Naive thymus-derived CD4-positive, alpha-beta T cell (primary cell): ENCODE data around the gene MRPL37. TPM values are rescaled to one million over a fixed set of nuclear protein-coding genes. Genes with fewer than 3 reads are reported as not detected.

ENCODE experiments used
- ATAC-seq: fragments of 150-1000 bp; cut with Tn5 transposase; 2 replicates; pipeline ENCODE4 v1.10.0; 2021; ENCODE audit warnings: mild to moderate bottlenecking, moderate library complexity
- CTCF ChIA-PET: fragments of 350-600 bp; sonication (Branson Sonifier 250); formaldehyde crosslinking; loops from one replicate; lab custom pipeline; 2021; ENCODE audit warnings: antibody characterized with exemption; lab: Charles Lee
- POLR2A ChIA-PET: fragments of 350-600 bp; sonication (Branson Sonifier 250); formaldehyde crosslinking; loops from one replicate; lab custom pipeline; 2021; ENCODE audit warnings: antibody characterized with exemption, inconsistent platforms; lab: Charles Lee
- DNase-seq, 9 donors: peaks; one replicate each; pipeline versions ENCODE4 v3.0.0 to v3.0.0-alpha.2; 2020 to 2022; ENCODE audit warnings: mixed read lengths in 1 of 9
- H3K27ac ChIP-seq: one replicate; pipeline ENCODE4 v1.7.0; 2013; ENCODE audit warnings: mild to moderate bottlenecking, low read depth, low read length, moderate library complexity
- H3K27me3 ChIP-seq, 2 donors: one replicate each; pipeline ENCODE4 v1.7.0; 2013; ENCODE audit warnings: low read length in 2 of 2, mild to moderate bottlenecking in 2 of 2, moderate library complexity in 2 of 2; ENCODE audit not compliant: control insufficient read depth in 2 of 2, insufficient read depth in 2 of 2
- H3K36me3 ChIP-seq, 3 experiments: 1 replicate in 2 of 3; 2 replicates in 1 of 3; pipeline ENCODE4 v1.7.0; 2013; ENCODE audit warnings: low read length in 3 of 3, mild to moderate bottlenecking in 3 of 3, moderate library complexity in 1 of 3; ENCODE audit not compliant: insufficient read depth in 3 of 3, control insufficient read depth in 2 of 3
- H3K4me1 ChIP-seq, 2 donors: one replicate each; pipeline ENCODE4 v1.7.0; 2013; ENCODE audit warnings: low read length in 2 of 2, mild to moderate bottlenecking in 2 of 2, moderate library complexity in 1 of 2; ENCODE audit not compliant: control insufficient read depth in 2 of 2, insufficient read depth in 2 of 2
- H3K4me3 ChIP-seq: 2 replicates; pipeline ENCODE4 v1.7.0; 2013; ENCODE audit warnings: mild to moderate bottlenecking, low read length
- H3K9me3 ChIP-seq, 3 experiments: 1 replicate in 2 of 3; 2 replicates in 1 of 3; pipeline ENCODE4 v1.7.0; 2013; ENCODE audit warnings: low read length in 3 of 3; ENCODE audit not compliant: control insufficient read depth in 2 of 3
- H3K27ac Mint-ChIP-seq, 9 donors: one replicate each; pipeline ENCODE4 v1.8.0; 2020 to 2022; ENCODE audit warnings: mixed read lengths in 9 of 9, mild to moderate bottlenecking in 8 of 9, moderate library complexity in 5 of 9, inconsistent platforms in 2 of 9
- H3K27me3 Mint-ChIP-seq, 5 donors: one replicate each; pipeline ENCODE4 v1.8.0; 2021 to 2022; ENCODE audit warnings: mixed read lengths in 5 of 5, mild to moderate bottlenecking in 1 of 5
- H3K36me3 Mint-ChIP-seq, 5 donors: one replicate each; pipeline ENCODE4 v1.8.0; 2020 to 2022; ENCODE audit warnings: mixed read lengths in 5 of 5, mild to moderate bottlenecking in 3 of 5, inconsistent platforms in 1 of 5
- H3K4me1 Mint-ChIP-seq, 7 donors: one replicate each; pipeline ENCODE4 v1.8.0; 2020 to 2022; ENCODE audit warnings: mixed read lengths in 7 of 7, mild to moderate bottlenecking in 3 of 7, inconsistent platforms in 1 of 7
- H3K4me3 Mint-ChIP-seq, 10 donors: one replicate each; pipeline ENCODE4 v1.8.0; 2020 to 2022; ENCODE audit warnings: mild to moderate bottlenecking in 10 of 10, mixed read lengths in 10 of 10, moderate library complexity in 6 of 10, inconsistent platforms in 2 of 10
- H3K9me3 Mint-ChIP-seq, 11 donors: one replicate each; pipeline ENCODE4 v1.8.0; 2020 to 2022; ENCODE audit warnings: mixed read lengths in 11 of 11, mild to moderate bottlenecking in 4 of 11, inconsistent platforms in 1 of 11, moderate library complexity in 1 of 11
- intact Hi-C, 2 donors: fragments of 100-400 bp; cut with micrococcal nuclease; formaldehyde crosslinking; loops; one replicate each; pipeline ENCODE4 v1.15.1; 2023
- polyA plus RNA-seq, 2 donors: library from polyadenylated mRNA; unstranded; fragments of 300-500 nt; fragmentation: Illumina TruSeq; gene quantifications; one replicate each; pipeline ENCODE4 v1.2.3, GENCODE V29; 2021
- total RNA-seq, 6 experiments: library from RNA in 5 of 6; stranded (reverse) in 5 of 6; gene quantifications; 1 replicate in 5 of 6; 2 replicates in 1 of 6; pipeline ENCODE4 v1.2.3 and lab custom pipeline; 2021 to 2026

Gene MRPL37
- 10 to 100 TPM; 25.4 to 86.7 (median 36.4) TPM for total RNA-seq
- 10 to 100 TPM; 54.8 to 64.1 TPM for polyA plus RNA-seq
- total RNA-seq (lab: John Stamatoyannopoulos, UW) = 21.8 reads per million, percentile 52 among the genes with 10 or more reads in this experiment

GRCh38 chr1:54199765-54200518 lies at the start of gene MRPL37, which contains the start of gene CYB5RL:
Gene MRPL37, plus strand, starts transcription at chr1:54200167. Its CDS starts 77 bp downstream, at chr1:54200244.
Gene CYB5RL, minus strand, starts transcription at chr1:54200030. Its CDS starts 4,414 bp downstream, at chr1:54195616.
- Mint-ChIP-seq H3K27ac (peak within 1 kb of the TSS; percentile 64 to 93 (median 87)), H3K9me3 (no peaks in the 10 kb centered on the region), H3K4me3 (peak within 1 kb of the TSS; percentile 90 to 96 (median 92)), H3K36me3 (peaks cover 2 to 11% (median 7%) of the 10 kb centered on the region in 5 donors), H3K4me1 (peaks cover 27 to 44% (median 40%) of the 10 kb centered on the region in 7 donors), H3K27me3 (no peaks in the 10 kb centered on the region)
- peaks cover 0 to 20% (median under 1%) of the 10 kb centered on the region in 3 experiments for H3K36me3 ChIP-seq
- peak; percentile 99 for ATAC-seq
- intact Hi-C loops = loop anchor here (1.0 to 10.0 kb wide), 11 partner anchors 85 to 564 kb away; partner anchors contain the start of genes NDC1 (in 2 of the 2), TCEANC2 (in 2 of the 2), TMEM59 (in 2 of the 2) and PARS2 (in 1 of the 2)
- H3K4me1 ChIP-seq = peaks cover 9 to 17% of the 10 kb centered on the region in 2 donors
- no peaks in the 10 kb centered on the region for H3K27me3 ChIP-seq
- H3K27ac ChIP-seq = peak within 1 kb of the TSS; percentile 81
- peak; percentile 65 to 94 (median 91) for DNase-seq
- POLR2A ChIA-PET = interaction anchor here (0.6 to 2.1 kb wide), 13 partner anchors 10 to 289 kb away, joined by 3 to 8 read pairs (median 4); partner anchors contain the start of genes TCEANC2 and TMEM59
- peak within 1 kb of the TSS; percentile 69 for H3K4me3 ChIP-seq
- no peaks in the 10 kb centered on the region for H3K9me3 ChIP-seq
- CTCF ChIA-PET = interaction anchor here (0.8 to 2.8 kb wide), 4 partner anchors 14 to 290 kb away, joined by 3 to 9 read pairs (median 4); partner anchors contain the start of gene SSBP3

- Mint-ChIP-seq H3K4me1 (peaks cover 0 to 4% (median 0%) of the 10 kb centered on the region in 7 donors), H3K36me3 (no peaks in the 10 kb centered on the region), H3K4me3 (no peak overlapping the region), H3K27ac (no peak overlapping the region), H3K27me3 (no peaks in the 10 kb centered on the region), H3K9me3 (peaks cover 0 to 2% (median 0%) of the 10 kb centered on the region in 11 donors)
- Histone ChIP-seq H3K9me3 (no peaks in the 10 kb centered on the region), H3K27ac (no peak overlapping the region), H3K27me3 (no peaks in the 10 kb centered on the region), H3K36me3 (no peaks in the 10 kb centered on the region), H3K4me1 (no peaks in the 10 kb centered on the region), H3K4me3 (no peak overlapping the region)
- ChIA-PET POLR2A (no interaction called here), CTCF (no interaction called here)
- no peak for DNase-seq
- ATAC-seq = no peak
- intact Hi-C loops = no loop called here
These were observed 49.0 kb upstream of the MRPL37 start for GRCh38 chr1:54151013-54151412.

- no peak for ATAC-seq
- H3K36me3 Mint-ChIP-seq = no peaks in the 10 kb centered on the region
- no peaks in the 10 kb centered on the region for H3K4me1 ChIP-seq
- no peaks in the 10 kb centered on the region for H3K36me3 ChIP-seq
- peaks cover 0 to 3% (median 0%) of the 10 kb centered on the region in 11 donors for H3K9me3 Mint-ChIP-seq
- H3K27ac Mint-ChIP-seq = peak within 1 kb of the TSS in 1 of 9 donors; percentile 45
- H3K27ac ChIP-seq = no peak within 1 kb of the TSS
- no peaks in the 10 kb centered on the region for H3K27me3 ChIP-seq
- POLR2A ChIA-PET = no interaction called here
- H3K4me1 Mint-ChIP-seq = peaks cover 0 to 4% (median 0%) of the 10 kb centered on the region in 7 donors
- no peak within 1 kb of the TSS for H3K4me3 ChIP-seq
- H3K9me3 ChIP-seq = no peaks in the 10 kb centered on the region
- CTCF ChIA-PET = no interaction called here
- no peaks in the 10 kb centered on the region for H3K27me3 Mint-ChIP-seq
- intact Hi-C loops = no loop called here
- no peak for DNase-seq
- no peak within 1 kb of the TSS for H3K4me3 Mint-ChIP-seq
These were observed 47.3 kb upstream of the MRPL37 start, which contains the start of gene CDCP2 for GRCh38 chr1:54152696-54153095. Gene CDCP2, minus strand, starts transcription at chr1:54153000. Its CDS starts 78 bp downstream, at chr1:54152922.

DNA sequence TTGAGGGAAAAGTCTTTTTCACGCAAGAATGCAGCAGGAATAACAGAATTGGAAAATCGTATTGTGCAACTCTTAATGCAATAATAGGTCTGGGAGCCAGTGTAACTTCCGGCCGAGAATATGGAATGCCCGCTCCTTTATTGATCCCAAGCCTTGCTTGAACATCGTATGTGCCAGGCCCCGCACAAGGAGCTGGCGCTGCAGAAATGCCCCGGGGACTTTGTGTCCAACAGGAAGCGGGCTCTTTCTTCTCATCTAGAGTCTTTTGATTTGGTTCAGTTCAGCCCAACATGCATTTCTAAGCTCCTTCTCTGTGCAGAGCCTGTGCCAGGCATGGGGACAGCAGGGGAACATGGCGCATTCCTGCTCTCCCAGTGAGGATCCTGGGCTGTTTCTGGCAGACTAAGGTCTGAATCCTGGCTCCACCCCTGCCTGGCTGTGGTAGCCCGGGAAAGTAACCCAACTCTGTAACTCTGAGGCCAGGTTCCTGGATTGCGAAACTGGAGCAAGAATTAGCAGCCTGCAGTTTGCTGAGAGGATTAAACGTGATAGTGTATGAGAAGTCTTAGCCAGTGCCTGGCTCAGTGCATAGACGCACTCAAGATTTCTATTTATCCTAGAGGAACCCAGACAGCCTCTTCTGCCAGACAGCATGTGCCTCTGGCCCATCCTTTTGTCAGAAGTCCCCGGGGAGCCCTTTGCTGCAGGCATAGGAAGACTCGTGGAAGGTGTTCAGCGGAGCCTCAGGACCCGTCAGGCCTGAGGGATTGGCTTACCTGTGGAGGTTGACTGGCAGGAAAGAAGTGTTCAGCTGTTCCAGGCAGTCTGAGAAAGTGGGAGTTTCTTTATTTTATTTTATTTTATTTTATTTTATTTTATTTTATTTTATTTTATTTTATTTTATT lies 46.2 kb upstream of the MRPL37 start:
- Histone ChIP-seq H3K4me1 (no peaks in the 10 kb centered on the region), H3K27me3 (no peaks in the 10 kb centered on the region), H3K9me3 (no peaks in the 10 kb centered on the region), H3K27ac (no peak overlapping the region), H3K4me3 (no peak overlapping the region), H3K36me3 (no peaks in the 10 kb centered on the region)
- ChIA-PET POLR2A (no interaction called here), CTCF (no interaction called here)
- Mint-ChIP-seq H3K27me3 (no peaks in the 10 kb centered on the region), H3K36me3 (no peaks in the 10 kb centered on the region), H3K4me3 (no peak overlapping the region), H3K27ac (peak overlapping the region in 1 of 9 donors; percentile 45), H3K4me1 (peaks cover 0 to 4% (median 0%) of the 10 kb centered on the region in 7 donors), H3K9me3 (peaks cover 0 to 3% (median 0%) of the 10 kb centered on the region in 11 donors)
- ATAC-seq = no peak
- intact Hi-C loops = no loop called here
- no peak for DNase-seq

DNA sequence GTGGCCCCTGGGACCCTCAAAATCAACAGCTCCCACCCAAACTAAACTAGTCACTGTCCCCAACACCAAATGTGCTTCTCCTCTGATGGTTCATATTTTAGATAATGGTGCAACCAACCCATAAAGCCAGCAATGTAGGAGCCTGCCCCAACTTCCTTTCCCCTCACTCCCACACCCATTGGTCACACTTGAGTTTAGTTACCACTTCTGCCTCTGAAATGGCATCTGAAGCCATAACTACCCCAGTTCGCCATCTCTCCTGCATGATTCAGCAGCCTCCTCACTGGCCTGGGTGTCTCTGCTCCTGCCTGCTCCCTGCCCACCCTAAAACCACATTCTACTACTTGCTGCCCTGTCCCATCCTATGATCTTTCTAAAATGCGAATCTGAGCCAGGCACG lies 43.8 kb upstream of the MRPL37 start:
- intact Hi-C loops = no loop called here
- Mint-ChIP-seq H3K9me3 (peaks cover 0 to 3% (median 0%) of the 10 kb centered on the region in 11 donors), H3K27me3 (no peaks in the 10 kb centered on the region), H3K4me3 (no peak overlapping the region), H3K36me3 (no peaks in the 10 kb centered on the region), H3K27ac (peak overlapping the region in 1 of 9 donors; percentile 87), H3K4me1 (peaks cover 0 to 2% (median 0%) of the 10 kb centered on the region in 7 donors)
- Histone ChIP-seq H3K27ac (no peak overlapping the region), H3K27me3 (no peaks in the 10 kb centered on the region), H3K4me3 (no peak overlapping the region), H3K9me3 (no peaks in the 10 kb centered on the region), H3K36me3 (no peaks in the 10 kb centered on the region), H3K4me1 (no peaks in the 10 kb centered on the region)
- ChIA-PET POLR2A (no interaction called here), CTCF (no interaction called here)
- DNase-seq = no peak
- no peak for ATAC-seq

GRCh38 chr1:54156986-54157385 lies 43.0 kb upstream of the MRPL37 start:
- Mint-ChIP-seq H3K4me3 (no peak overlapping the region), H3K9me3 (peaks cover 0 to 2% (median 0%) of the 10 kb centered on the region in 11 donors), H3K4me1 (peaks cover 0 to 2% (median 0%) of the 10 kb centered on the region in 7 donors), H3K27me3 (no peaks in the 10 kb centered on the region), H3K27ac (no peak overlapping the region), H3K36me3 (no peaks in the 10 kb centered on the region)
- H3K9me3 ChIP-seq = no peaks in the 10 kb centered on the region
- DNase-seq = no peak
- no peak overlapping the region for H3K4me3 ChIP-seq
- H3K27me3 ChIP-seq = no peaks in the 10 kb centered on the region
- ATAC-seq = no peak
- ChIA-PET POLR2A (no interaction called here), CTCF (no interaction called here)
- intact Hi-C loops = no loop called here
- H3K27ac ChIP-seq = no peak overlapping the region
- H3K36me3 ChIP-seq = no peaks in the 10 kb centered on the region
- no peaks in the 10 kb centered on the region for H3K4me1 ChIP-seq
